ENCODE measurements around the gene XDH. TPM values are rescaled to one million over a fixed set of nuclear protein-coding genes. Genes with fewer than 3 reads are reported as not detected.
A peak's percentile ranks its signal among the peaks of the same experiment; 100 is the strongest.

XDH gene
- total RNA-seq, 1 experiment from 2014 or later: 0.91 TPM

DNA sequence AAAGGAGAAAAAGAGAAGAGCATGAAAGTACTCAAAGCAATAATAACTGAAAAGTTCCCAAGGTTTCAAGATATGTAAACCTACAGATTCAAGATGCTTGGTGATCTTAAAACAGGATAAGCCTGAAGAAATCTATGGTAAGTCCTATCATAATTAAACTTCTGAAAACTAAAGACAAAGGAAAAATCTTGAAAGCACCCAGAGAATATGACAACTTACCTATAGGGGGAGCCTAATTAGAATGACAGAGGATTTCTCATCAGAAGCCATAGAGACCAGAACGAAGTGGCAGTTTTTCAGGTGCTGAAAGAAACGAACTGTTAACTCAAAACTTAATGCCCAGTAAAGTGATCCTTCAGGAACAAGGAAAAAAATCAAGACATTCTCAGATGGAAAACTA, 59.7 kb downstream of the XDH start:
- no peak overlapping the region for H3K27ac ChIP-seq (ENCODE audit: low read length)
- peak overlapping the region; percentile 54; the same call in 1 of the 2 replicates for H3K4me2 ChIP-seq (ENCODE audit: low read length)

DNA sequence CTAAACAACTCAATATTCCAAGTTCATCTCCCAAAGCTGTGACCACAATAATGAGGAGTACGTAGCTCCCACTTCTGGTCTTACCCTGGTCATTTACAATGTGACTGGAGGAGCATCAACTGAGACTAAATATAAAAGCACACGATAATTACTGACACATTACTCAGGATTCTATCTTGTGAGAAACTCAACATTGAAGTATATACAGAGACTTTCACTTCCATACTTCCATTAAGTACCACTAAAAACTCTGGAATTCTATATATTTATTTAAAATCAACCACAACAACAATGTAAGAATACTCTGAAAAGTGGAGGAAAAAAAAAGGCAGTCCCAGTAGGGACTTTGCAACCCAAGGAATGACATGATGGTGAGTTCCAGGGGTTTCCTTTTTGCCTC, 61.4 kb downstream of the XDH start:
- CTCF ChIA-PET: no interaction called here

More for the DNA sequence above, 59.7 kb downstream of the XDH start:
- no peak overlapping the region for H3K4me3 ChIP-seq (ENCODE audit: low read length)
- no peaks in the 10 kb centered on the region for H3K9me3 ChIP-seq (ENCODE audit: low read length)
- ChIA-PET POLR2A (ENCODE audit: unreplicated experiment) (no interaction called here), CTCF (no interaction called here)
- no peaks in the 10 kb centered on the region for H3K36me3 ChIP-seq (ENCODE audit: low read depth, low read length)
- H3K9me2 ChIP-seq (replicated peaks; ENCODE audit: low read length): no peaks in the 10 kb centered on the region
- H3K9ac ChIP-seq (ENCODE audit: low read length): no peak overlapping the region
- no peak overlapping the region for H2AFZ ChIP-seq (ENCODE audit: low read length)
- H3K27me3 ChIP-seq (ENCODE audit: low read length): no peaks in the 10 kb centered on the region
- intact Hi-C loops (cut with micrococcal nuclease): no loop called here
- TF ChIP-seq, protein P1, sequence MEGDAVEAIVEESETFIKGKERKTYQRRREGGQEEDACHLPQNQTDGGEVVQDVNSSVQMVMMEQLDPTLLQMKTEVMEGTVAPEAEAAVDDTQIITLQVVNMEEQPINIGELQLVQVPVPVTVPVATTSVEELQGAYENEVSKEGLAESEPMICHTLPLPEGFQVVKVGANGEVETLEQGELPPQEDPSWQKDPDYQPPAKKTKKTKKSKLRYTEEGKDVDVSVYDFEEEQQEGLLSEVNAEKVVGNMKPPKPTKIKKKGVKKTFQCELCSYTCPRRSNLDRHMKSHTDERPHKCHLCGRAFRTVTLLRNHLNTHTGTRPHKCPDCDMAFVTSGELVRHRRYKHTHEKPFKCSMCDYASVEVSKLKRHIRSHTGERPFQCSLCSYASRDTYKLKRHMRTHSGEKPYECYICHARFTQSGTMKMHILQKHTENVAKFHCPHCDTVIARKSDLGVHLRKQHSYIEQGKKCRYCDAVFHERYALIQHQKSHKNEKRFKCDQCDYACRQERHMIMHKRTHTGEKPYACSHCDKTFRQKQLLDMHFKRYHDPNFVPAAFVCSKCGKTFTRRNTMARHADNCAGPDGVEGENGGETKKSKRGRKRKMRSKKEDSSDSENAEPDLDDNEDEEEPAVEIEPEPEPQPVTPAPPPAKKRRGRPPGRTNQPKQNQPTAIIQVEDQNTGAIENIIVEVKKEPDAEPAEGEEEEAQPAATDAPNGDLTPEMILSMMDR (conservative IDR thresholded peaks at IDR 0.05; ENCODE audit: low read depth, low read length): peak; percentile 64
- TF ChIP-seq EZH2 (IDR thresholded peaks at IDR 0.05; ENCODE audit: low read length, unreplicated experiment): no peak
- H4K20me1 ChIP-seq (ENCODE audit: low read length): no peaks in the 10 kb centered on the region
- no peaks in the 10 kb centered on the region for H3K4me1 ChIP-seq (ENCODE audit: insufficient read depth, low read length)
- DNase-seq (peak; percentile 46), ATAC-seq (peak; percentile 57)
- H3K79me2 ChIP-seq (ENCODE audit: low read length): no peaks in the 10 kb centered on the region
- H3F3A ChIP-seq (ENCODE audit: low read length, unreplicated experiment): no peaks in the 10 kb centered on the region
- no TSS peak for BruUV-seq (replicated peaks)

DNA sequence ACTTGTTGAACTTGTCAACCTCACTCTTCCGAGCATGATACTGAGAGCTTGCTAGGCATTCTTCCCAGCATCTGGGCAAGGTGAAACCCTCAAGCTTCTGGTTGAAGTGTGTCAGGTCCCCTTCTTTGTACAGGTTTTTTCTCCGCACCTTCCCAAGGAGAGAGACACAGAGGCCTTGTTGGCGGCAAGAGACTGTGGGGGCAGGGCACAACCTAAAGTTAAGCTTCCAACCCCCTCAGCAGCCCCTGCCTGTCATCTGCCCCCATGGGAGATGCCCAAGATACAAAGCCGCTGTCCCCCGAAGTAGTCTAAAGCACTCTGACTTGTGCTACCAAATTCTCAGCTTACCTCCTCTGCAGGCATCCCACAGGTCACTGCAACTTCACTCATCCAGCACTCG, 64.9 kb downstream of the XDH start:
- intact Hi-C loops (cut with micrococcal nuclease): no loop called here
- H3K79me2 ChIP-seq (ENCODE audit: low read length): no peaks in the 10 kb centered on the region
- CTCF ChIA-PET: no interaction called here
- no peak overlapping the region for H2AFZ ChIP-seq (ENCODE audit: low read length)
- H3K9me2 ChIP-seq (replicated peaks; ENCODE audit: low read length): no peaks in the 10 kb centered on the region
- no peak overlapping the region for H3K4me2 ChIP-seq (ENCODE audit: low read length)
- no peaks in the 10 kb centered on the region for H3K27me3 ChIP-seq (ENCODE audit: low read length)
- ATAC-seq: no peak
- H3K9ac ChIP-seq (ENCODE audit: low read length): no peak overlapping the region
- H3K27ac ChIP-seq (ENCODE audit: low read length): no peak overlapping the region
- no peak for DNase-seq
- POLR2A ChIA-PET (ENCODE audit: unreplicated experiment): no interaction called here
- H3K4me1 ChIP-seq (ENCODE audit: insufficient read depth, low read length): no peaks in the 10 kb centered on the region
- H3F3A ChIP-seq (ENCODE audit: low read length, unreplicated experiment): no peaks in the 10 kb centered on the region
- no peaks in the 10 kb centered on the region for H3K9me3 ChIP-seq (ENCODE audit: low read length)
- BruUV-seq (replicated peaks): no TSS peak
- no peaks in the 10 kb centered on the region for H4K20me1 ChIP-seq (ENCODE audit: low read length)
- no peak overlapping the region for H3K4me3 ChIP-seq (ENCODE audit: low read length)
- no peaks in the 10 kb centered on the region for H3K36me3 ChIP-seq (ENCODE audit: low read depth, low read length)
- TF ChIP-seq EZH2phosphoT487 (IDR thresholded peaks at IDR 0.05; ENCODE audit: borderline replicate concordance, low read length) (no peak), EZH2 (IDR thresholded peaks at IDR 0.05; ENCODE audit: low read length, unreplicated experiment) (no peak)
- TF ChIP-seq, protein P1 (conservative IDR thresholded peaks at IDR 0.05; ENCODE audit: low read depth, low read length): no peak

More for the DNA sequence above, 61.4 kb downstream of the XDH start:
- H3K27me3 ChIP-seq (ENCODE audit: low read length): no peaks in the 10 kb centered on the region
- H3K27ac ChIP-seq (ENCODE audit: low read length): no peak overlapping the region
- no peak overlapping the region for H3K4me2 ChIP-seq (ENCODE audit: low read length)
- no peaks in the 10 kb centered on the region for H3F3A ChIP-seq (ENCODE audit: low read length, unreplicated experiment)
- no peak overlapping the region for H2AFZ ChIP-seq (ENCODE audit: low read length)
- no peaks in the 10 kb centered on the region for H4K20me1 ChIP-seq (ENCODE audit: low read length)
- TF ChIP-seq EZH2phosphoT487 (IDR thresholded peaks at IDR 0.05; ENCODE audit: borderline replicate concordance, low read length) (no peak), EZH2 (IDR thresholded peaks at IDR 0.05; ENCODE audit: low read length, unreplicated experiment) (no peak)
- TF ChIP-seq, protein P1 (conservative IDR thresholded peaks at IDR 0.05; ENCODE audit: low read depth, low read length): no peak
- no peak overlapping the region for H3K9ac ChIP-seq (ENCODE audit: low read length)
- H3K36me3 ChIP-seq (ENCODE audit: low read depth, low read length): no peaks in the 10 kb centered on the region
- H3K9me3 ChIP-seq (ENCODE audit: low read length): no peaks in the 10 kb centered on the region
- H3K79me2 ChIP-seq (ENCODE audit: low read length): no peaks in the 10 kb centered on the region
- no peaks in the 10 kb centered on the region for H3K4me1 ChIP-seq (ENCODE audit: insufficient read depth, low read length)
- no peak for ATAC-seq
- H3K4me3 ChIP-seq (ENCODE audit: low read length): no peak overlapping the region
- no peaks in the 10 kb centered on the region for H3K9me2 ChIP-seq (replicated peaks; ENCODE audit: low read length)
- no TSS peak for BruUV-seq (replicated peaks)
- POLR2A ChIA-PET (ENCODE audit: unreplicated experiment): no interaction called here
- no peak for DNase-seq
- intact Hi-C loops (cut with micrococcal nuclease): no loop called here
